Esophagus squamous epithelium (tissue), 5 donors: ENCODE data around the gene WNT2. TPM values are rescaled to one million over a fixed set of nuclear protein-coding genes. Genes with fewer than 3 reads are reported as not detected.

Experiments used
- DNase-seq: peaks from one replicate; lab custom pipeline; 2025; lab: John Stamatoyannopoulos, UW
- H3K27ac ChIP-seq, 4 donors: fragments of 200-600 bp; sonication (generic); one replicate each; pipeline ENCODE4 v1.5.1; 2016 to 2019; ENCODE audit warnings: mild to moderate bottlenecking in 1 of 4
- H3K27me3 ChIP-seq, 4 donors: fragments of 200-600 bp; sonication (generic); 1 replicate in 3 of 4; 2 replicates in 1 of 4; pipeline versions ENCODE4 v1.5.1 to v1.6.0; 2017 to 2021; ENCODE audit warnings: antibody characterized with exemption in 1 of 4
- H3K36me3 ChIP-seq, 3 donors: fragments of 200-600 bp; sonication (generic); one replicate each; pipeline ENCODE4 v1.5.1; 2016 to 2019
- H3K4me1 ChIP-seq, 3 donors: fragments of 200-600 bp; sonication (generic); one replicate each; pipeline ENCODE4 v1.5.1; 2017 to 2019
- H3K4me3 ChIP-seq, 4 donors: fragments of 200-600 bp; sonication (generic); 1 replicate in 3 of 4; 2 replicates in 1 of 4; pipeline ENCODE4 v1.5.1; 2016 to 2019; ENCODE audit warnings: mild to moderate bottlenecking in 2 of 4, moderate library complexity in 1 of 4
- H3K9me3 ChIP-seq, 3 donors: fragments of 200-600 bp; sonication (generic); one replicate each; pipeline ENCODE4 v1.5.1; 2016 to 2019
- POLR2A ChIP-seq, 4 donors: fragments of 450-650 bp; IDR thresholded peaks; one replicate each; pipeline ENCODE4 v1.6.1; 2017; ENCODE audit warnings: antibody characterized with exemption in 4 of 4, mild to moderate bottlenecking in 4 of 4, moderate library complexity in 3 of 4
- WGBS, 2 donors: methylation state at CpG; one replicate each; pipeline ENCODE4 v1.1.5; 2018; 5-methylcytosine and 5-hydroxymethylcytosine counted together
- intact Hi-C: fragments of 100-400 bp; cut with DNase I; formaldehyde crosslinking; loops from one replicate; pipeline ENCODE4 v1.15.0; 2022
- total RNA-seq, 4 donors: library from RNA; depleted of rRNA; stranded (reverse); fragments of >200 nt; gene quantifications; one replicate each; pipeline ENCODE4 v1.1.0, GENCODE V29; 2016
- TF ChIP-seq, protein P1 (sequence below), 6 experiments: fragments of 450-650 bp in 4 of 6; fragments of 200-600 bp in 2 of 6; sonication (generic) in 2 of 6; IDR thresholded peaks; one replicate each; pipeline ENCODE4 v1.5.1; 2016 to 2019; ENCODE audit warnings: antibody characterized with exemption in 6 of 6, mild to moderate bottlenecking in 4 of 6, moderate library complexity in 4 of 6
- donor health status: DM: yes; HTN: yes; CAD: no.

WNT2 gene
- total RNA-seq, 4 donors from 2014 or later = not detected

DNA sequence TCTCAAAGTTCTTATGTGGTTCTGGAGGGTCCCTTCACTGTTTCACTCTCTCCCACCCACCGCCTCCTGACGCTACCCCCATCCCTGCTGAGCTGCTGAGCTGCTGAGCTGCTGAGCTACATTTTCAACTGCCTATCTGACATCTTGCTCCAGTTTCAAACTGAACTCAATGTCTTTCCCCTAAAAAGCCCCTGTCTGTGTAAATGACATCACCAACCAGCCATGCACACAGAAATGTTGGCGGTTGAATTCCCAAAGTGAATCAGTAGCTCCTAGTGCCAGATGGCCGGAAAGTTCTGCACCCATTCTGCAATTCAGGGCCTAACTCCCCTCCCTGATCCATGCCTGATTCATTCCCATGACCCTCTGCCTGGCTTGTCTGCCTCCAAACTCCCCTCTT, 71.2 kb downstream of the WNT2 start:
- Histone ChIP-seq H3K9me3 (no peaks in the 10 kb centered on the region), H3K36me3 (no peaks in the 10 kb centered on the region), H3K27me3 (peaks cover 0 to 6% (median 0%) of the 10 kb centered on the region in 4 donors), H3K4me3 (no peak overlapping the region), H3K4me1 (no peaks in the 10 kb centered on the region), H3K27ac (no peak overlapping the region)
- WGBS, 2 donors = 56 to 78% methylated on average over 4 of the region's 4 CpGs
- no peak for DNase-seq
- intact Hi-C loops = no loop called here
- TF ChIP-seq, protein P1, sequence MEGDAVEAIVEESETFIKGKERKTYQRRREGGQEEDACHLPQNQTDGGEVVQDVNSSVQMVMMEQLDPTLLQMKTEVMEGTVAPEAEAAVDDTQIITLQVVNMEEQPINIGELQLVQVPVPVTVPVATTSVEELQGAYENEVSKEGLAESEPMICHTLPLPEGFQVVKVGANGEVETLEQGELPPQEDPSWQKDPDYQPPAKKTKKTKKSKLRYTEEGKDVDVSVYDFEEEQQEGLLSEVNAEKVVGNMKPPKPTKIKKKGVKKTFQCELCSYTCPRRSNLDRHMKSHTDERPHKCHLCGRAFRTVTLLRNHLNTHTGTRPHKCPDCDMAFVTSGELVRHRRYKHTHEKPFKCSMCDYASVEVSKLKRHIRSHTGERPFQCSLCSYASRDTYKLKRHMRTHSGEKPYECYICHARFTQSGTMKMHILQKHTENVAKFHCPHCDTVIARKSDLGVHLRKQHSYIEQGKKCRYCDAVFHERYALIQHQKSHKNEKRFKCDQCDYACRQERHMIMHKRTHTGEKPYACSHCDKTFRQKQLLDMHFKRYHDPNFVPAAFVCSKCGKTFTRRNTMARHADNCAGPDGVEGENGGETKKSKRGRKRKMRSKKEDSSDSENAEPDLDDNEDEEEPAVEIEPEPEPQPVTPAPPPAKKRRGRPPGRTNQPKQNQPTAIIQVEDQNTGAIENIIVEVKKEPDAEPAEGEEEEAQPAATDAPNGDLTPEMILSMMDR (IDR thresholded peaks at IDR 0.05) = no peak
- TF ChIP-seq POLR2A (IDR thresholded peaks at IDR 0.05) = no peak

DNA sequence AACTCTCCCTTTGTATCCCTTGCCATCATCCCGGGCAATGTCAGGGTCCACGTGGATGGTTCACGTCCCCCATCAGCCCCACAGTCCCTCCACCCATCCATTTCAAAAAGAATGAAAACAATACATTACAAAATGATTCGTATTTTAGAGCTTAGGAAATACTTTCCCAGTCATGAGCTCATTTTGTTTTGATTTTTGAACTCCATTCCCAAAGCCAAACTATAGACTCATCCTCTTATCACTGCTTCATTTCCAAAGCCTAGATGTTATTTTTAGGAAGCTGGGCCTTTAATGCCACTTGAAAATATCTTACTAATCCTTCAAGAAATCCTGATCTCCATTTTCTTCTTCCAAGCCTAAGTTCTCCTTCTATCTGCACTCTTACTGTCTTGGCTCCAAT, 72.1 kb downstream of the WNT2 start:
- peaks cover 0 to 6% (median 0%) of the 10 kb centered on the region in 4 donors for H3K27me3 ChIP-seq
- WGBS, 2 donors = 55 to 71% methylated on average over 4 of the region's 4 CpGs
- no peak overlapping the region for H3K4me3 ChIP-seq
- H3K9me3 ChIP-seq = no peaks in the 10 kb centered on the region
- intact Hi-C loops = no loop called here
- no peak overlapping the region for H3K27ac ChIP-seq
- no peaks in the 10 kb centered on the region for H3K36me3 ChIP-seq
- no peaks in the 10 kb centered on the region for H3K4me1 ChIP-seq
- TF ChIP-seq POLR2A (IDR thresholded peaks at IDR 0.05) = no peak
- TF ChIP-seq, protein P1 (IDR thresholded peaks at IDR 0.05) = no peak
- no peak for DNase-seq

DNA sequence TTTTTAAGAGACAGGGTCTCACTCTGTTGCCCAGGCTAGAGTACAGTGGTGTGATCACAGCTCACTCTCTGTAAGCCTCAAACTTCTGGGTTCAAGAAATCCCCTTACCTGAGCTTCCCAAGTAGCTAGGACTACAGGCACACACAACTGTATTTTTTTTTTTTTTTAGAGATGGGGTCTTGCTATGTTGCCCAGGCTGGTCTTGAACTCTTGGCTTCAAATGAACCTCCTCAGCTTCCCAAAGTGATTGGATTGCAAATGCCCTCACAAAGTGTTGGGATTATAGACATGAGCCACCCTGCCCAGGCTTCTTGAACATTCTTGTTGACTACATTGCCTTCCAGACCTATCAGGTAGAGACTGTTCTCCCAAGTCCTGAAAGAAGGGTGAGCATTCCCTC, 72.6 kb downstream of the WNT2 start:
- Histone ChIP-seq H3K27ac (no peak overlapping the region), H3K4me3 (no peak overlapping the region), H3K27me3 (peaks cover 0 to 6% (median 0%) of the 10 kb centered on the region in 4 donors), H3K36me3 (no peaks in the 10 kb centered on the region), H3K4me1 (no peaks in the 10 kb centered on the region), H3K9me3 (no peaks in the 10 kb centered on the region)
- DNase-seq = no peak
- no peak for TF ChIP-seq POLR2A (IDR thresholded peaks at IDR 0.05)
- TF ChIP-seq, protein P1 (IDR thresholded peaks at IDR 0.05) = no peak
- intact Hi-C loops = no loop called here

DNA sequence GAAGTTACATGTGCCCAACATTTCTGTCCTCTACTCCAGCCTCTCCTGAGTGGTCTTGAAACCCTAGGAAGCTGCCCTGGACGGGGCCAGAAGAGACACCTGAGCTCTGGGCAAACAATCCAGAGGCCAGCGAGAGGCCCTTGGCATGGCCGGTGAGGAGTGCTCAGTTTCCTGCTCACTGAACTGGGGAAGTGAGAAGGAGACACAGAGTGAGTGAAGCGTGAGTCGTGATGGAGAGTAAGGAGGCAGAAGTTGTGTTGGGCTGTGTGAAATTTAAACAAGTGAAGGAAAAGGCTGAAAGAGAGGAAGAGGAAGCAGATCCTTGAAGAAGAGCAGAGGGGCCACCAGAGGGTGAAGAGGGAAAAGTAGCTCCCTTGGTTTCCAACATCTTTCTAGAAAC, 73.2 kb downstream of the WNT2 start:
- peaks cover 0 to 5% (median 0%) of the 10 kb centered on the region in 3 donors for H3K9me3 ChIP-seq
- H3K36me3 ChIP-seq = no peaks in the 10 kb centered on the region
- TF ChIP-seq, protein P1 (IDR thresholded peaks at IDR 0.05) = no peak
- no peak for TF ChIP-seq POLR2A (IDR thresholded peaks at IDR 0.05)
- H3K4me3 ChIP-seq = no peak overlapping the region
- 87% methylated on average over 4 of the region's 5 CpGs for WGBS, 2 donors
- peaks cover 0 to 6% (median 0%) of the 10 kb centered on the region in 4 donors for H3K27me3 ChIP-seq
- DNase-seq = no peak
- no peaks in the 10 kb centered on the region for H3K4me1 ChIP-seq
- H3K27ac ChIP-seq = no peak overlapping the region
- intact Hi-C loops = no loop called here

DNA sequence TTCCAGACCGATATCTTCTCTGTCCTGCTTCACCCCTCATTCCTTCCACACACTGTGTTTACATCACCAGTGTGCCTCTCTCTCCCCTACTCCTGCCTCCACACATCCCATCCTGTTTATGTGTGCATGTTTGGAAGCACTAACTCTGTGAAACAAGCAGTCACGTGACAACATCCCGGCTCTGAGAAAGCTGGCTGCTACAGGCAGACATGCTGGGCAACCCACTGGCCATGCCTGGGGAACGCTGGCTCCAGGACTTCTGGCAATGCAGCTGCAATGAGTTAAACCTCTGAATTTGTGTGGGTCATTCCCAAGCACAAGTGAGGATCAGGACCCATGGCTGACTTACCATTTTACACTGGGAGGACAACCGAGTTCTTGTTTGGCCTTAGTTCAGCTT, 74.0 kb downstream of the WNT2 start:
- peaks cover 0 to 7% (median 0%) of the 10 kb centered on the region in 3 donors for H3K9me3 ChIP-seq
- no peak overlapping the region for H3K27ac ChIP-seq
- no peaks in the 10 kb centered on the region for H3K36me3 ChIP-seq
- 40 to 74% methylated on average over 5 of the region's 5 CpGs for WGBS, 2 donors
- TF ChIP-seq, protein P1 (IDR thresholded peaks at IDR 0.05) = no peak
- no peak for TF ChIP-seq POLR2A (IDR thresholded peaks at IDR 0.05)
- no peaks in the 10 kb centered on the region for H3K4me1 ChIP-seq
- DNase-seq = no peak
- no peak overlapping the region for H3K4me3 ChIP-seq
- intact Hi-C loops = no loop called here
- H3K27me3 ChIP-seq = peaks cover 0 to 6% (median 0%) of the 10 kb centered on the region in 4 donors
